Pancreas (tissue), 10 donors: ENCODE measurements around the gene EIF6. TPM values are rescaled to one million over a fixed set of nuclear protein-coding genes. Genes with fewer than 3 reads are reported as not detected.

Experiments used
- ATAC-seq, 4 donors: fragments of 200-7000 bp; cut with Tn5 transposase; one replicate each; pipeline versions ENCODE4 v1.8.0 to v1.9.1; 2020; ENCODE audit warnings: mild to moderate bottlenecking in 4 of 4, moderate library complexity in 4 of 4
- DNase-seq, 6 donors: peaks; one replicate each; pipeline ENCODE4 v3.0.0-alpha.2; 2020
- FAIRE-seq: peaks from 2 replicates; lab custom pipeline; 2012; peaks lifted over from hg19 to GRCh38; lab: Jason Lieb, UNC
- H3K27ac ChIP-seq, 4 donors: fragments of 200-600 bp; sonication (generic); 1 replicate in 3 of 4; 2 replicates in 1 of 4; pipeline versions ENCODE4 v1.5.0 to v1.8.0; 2020
- H3K27me3 ChIP-seq, 4 donors: fragments of 200-600 bp; one replicate each; pipeline ENCODE4 v1.8.0; 2021
- H3K36me3 ChIP-seq, 3 donors: fragments of 200-600 bp; sonication (generic) in 1 of 3; one replicate each; pipeline versions ENCODE4 v1.5.0 to v1.8.0; 2020 to 2021
- H3K4me1 ChIP-seq, 3 donors: fragments of 200-600 bp; one replicate each; pipeline ENCODE4 v1.8.0; 2021
- H3K4me3 ChIP-seq, 4 donors: fragments of 200-600 bp; sonication (generic) in 2 of 4; one replicate each; pipeline versions ENCODE4 v1.5.0 to v1.8.0; 2020 to 2021
- H3K9me3 ChIP-seq, 4 donors: fragments of 200-600 bp; one replicate each; pipeline ENCODE4 v1.8.0; 2021
- CTCF ChIP-seq, 4 donors: fragments of 200-600 bp; sonication (generic) in 3 of 4; IDR thresholded peaks; one replicate each; pipeline versions ENCODE4 v1.5.0 to v1.8.0; 2021; ENCODE audit warnings: antibody characterized with exemption in 4 of 4
- WGBS, 2 donors: extraction: QIAGEN DNeasy Blood & Tissue Kit; methylation state at CpG; one replicate each; pipeline ENCODE4 v1.1.7; 2013; 5-methylcytosine and 5-hydroxymethylcytosine counted together
- intact Hi-C, 3 donors: fragments of 100-400 bp; cut with DNase I; formaldehyde crosslinking; loops; one replicate each; pipeline versions ENCODE4 v1.11.1 to v1.14.2; 2022
- polyA plus RNA-seq, 2 donors: library from polyadenylated mRNA; stranded (reverse); fragments of 200-250 nt; gene quantifications; one replicate each; pipeline ENCODE4 v1.2.3, GENCODE V29; 2013
- total RNA-seq, 6 donors: library from RNA; stranded (reverse); fragmentation: NEBNext Ultra II Directional in 4 of 6; extraction: Animal tissue kit (Norgen Biotek cat#: 25700) in 4 of 6; gene quantifications; one replicate each; pipeline versions ENCODE4 v1.2.1 to v1.2.4, GENCODE V29; 2021 to 2023
- donor health status: healthy with polysubstance abuse.
- donor health status: DM: no; HTN: no; CAD: no; lungs with moderate emphysema.
- donor health status: DM: no; HTN: no; CAD: no.
- donor health status: control.
- donor health status: control.
- donor health status: Bipolar disorder and iron deficiency.
- donor health status: DM: yes; HTN: yes; CAD: no.
- donor health status: DM: no; HTN: no; CAD: no.
- donor health status: DM: no; HTN: no; CAD: no.
- donor health status: DM: yes; HTN: yes; CAD: no.

Gene EIF6
- total and polyA plus RNA-seq, 8 donors, result 30.6 to 79.4 (median 50.4) TPM

DNA sequence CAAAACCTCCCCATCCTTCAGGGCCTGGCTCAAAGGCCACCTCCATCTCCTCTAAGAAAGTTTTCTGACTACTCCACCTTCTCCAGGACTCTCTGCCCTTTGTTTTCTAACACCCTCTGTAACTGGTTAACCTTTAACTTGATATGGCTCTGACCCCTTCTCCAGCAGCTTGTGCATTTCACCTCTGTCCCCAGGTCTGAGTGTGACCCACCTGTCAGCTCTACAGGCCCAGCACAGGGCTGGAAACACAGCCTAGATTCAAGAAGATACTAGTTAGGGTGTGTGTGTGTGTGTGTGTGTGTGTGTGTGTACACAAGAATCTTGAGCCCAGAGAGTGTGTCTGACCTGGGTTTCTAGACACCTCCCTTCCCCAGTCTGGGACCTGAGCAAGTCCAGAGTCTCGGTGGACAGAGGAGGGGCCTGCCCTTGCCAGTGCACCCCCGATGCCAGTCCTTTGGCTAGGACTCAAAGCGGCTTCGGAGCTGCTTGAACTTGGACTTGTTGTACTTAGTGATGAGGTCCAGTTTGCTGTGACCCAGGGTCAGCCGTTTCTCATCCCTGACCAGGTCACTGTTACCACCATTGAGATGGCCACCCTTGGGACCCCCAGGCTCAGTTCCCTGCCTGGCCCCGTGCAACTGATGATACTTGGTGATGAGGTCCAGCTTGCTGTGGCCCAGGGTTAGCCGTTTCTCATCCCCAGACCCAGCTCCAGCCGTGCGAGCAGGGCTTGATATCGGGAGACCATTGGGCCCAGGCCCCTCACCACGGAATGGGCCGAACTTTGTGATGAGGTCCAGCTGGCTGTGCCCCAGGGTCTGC is 1.7 kb upstream of the EIF6 start:
- Histone ChIP-seq H3K9me3 (no peaks in the 10 kb centered on the region), H3K4me1 (peaks cover 0 to 11% (median 0%) of the 10 kb centered on the region in 3 donors), H3K36me3 (no peaks in the 10 kb centered on the region), H3K27me3 (no peaks in the 10 kb centered on the region), H3K27ac (no peak overlapping the region), H3K4me3 (no peak overlapping the region)
- DNase-seq, result peak in 1 of 6 donors; percentile 60
- ATAC-seq, result no peak
- WGBS, 2 donors, result 75 to 78% methylated on average over 12 of the region's 12 CpGs
- TF ChIP-seq CTCF (IDR thresholded peaks at IDR 0.05), result no peak
- no peak for FAIRE-seq
- intact Hi-C loops, result no loop called here

DNA sequence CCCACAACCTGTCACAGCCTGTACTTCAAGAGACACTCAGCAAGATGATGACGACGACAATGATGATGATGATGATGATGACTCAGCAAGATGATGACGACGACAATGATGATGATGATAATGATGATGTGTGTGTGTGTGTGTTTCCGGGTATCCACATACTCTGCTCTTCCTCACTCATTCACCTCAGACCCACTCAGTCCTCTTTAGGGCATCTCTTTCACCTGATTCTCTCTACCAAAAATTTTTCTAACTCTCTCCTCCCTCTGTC is 1.2 kb upstream of the EIF6 start:
- DNase-seq (no peak), ATAC-seq (no peak), FAIRE-seq (no peak)
- H3K27ac ChIP-seq, result no peak overlapping the region
- TF ChIP-seq CTCF (IDR thresholded peaks at IDR 0.05), result no peak
- H3K4me3 ChIP-seq, result no peak overlapping the region
- WGBS, 2 donors, result 70 to 79% methylated on average over 5 of the region's 5 CpGs
- H3K27me3 ChIP-seq, result no peaks in the 10 kb centered on the region
- H3K9me3 ChIP-seq, result no peaks in the 10 kb centered on the region
- intact Hi-C loops, result no loop called here
- H3K4me1 ChIP-seq, result peaks cover 0 to 11% (median 0%) of the 10 kb centered on the region in 3 donors
- H3K36me3 ChIP-seq, result no peaks in the 10 kb centered on the region

GRCh38 chr20:35284992-35285805 is 627 bp upstream of the EIF6 start:
- DNase-seq, result no peak
- 43 to 53% methylated on average over 19 of the region's 19 CpGs for WGBS, 2 donors

GRCh38 chr20:35283441-35284266 is 918 bp downstream of the EIF6 start:
- Histone ChIP-seq H3K36me3 (peaks cover 5 to 19% (median 17%) of the 10 kb centered on the region in 3 donors), H3K9me3 (no peaks in the 10 kb centered on the region), H3K27me3 (no peaks in the 10 kb centered on the region), H3K27ac (peak overlapping the region in 2 of 4 donors; percentile 31 to 71), H3K4me3 (peak overlapping the region; percentile 49 to 97 (median 90)), H3K4me1 (peaks cover 0 to 11% (median 0%) of the 10 kb centered on the region in 3 donors)
- FAIRE-seq, result no peak
- no peak for DNase-seq
- 14 to 17% methylated on average over 24 of the region's 24 CpGs for WGBS, 2 donors
- ATAC-seq, result peak in 1 of 4 donors; percentile 2
- intact Hi-C loops, result no loop called here
- no peak for TF ChIP-seq CTCF (IDR thresholded peaks at IDR 0.05)

More at GRCh38 chr20:35284992-35285805, 627 bp upstream of the EIF6 start:
- Histone ChIP-seq H3K9me3 (no peaks in the 10 kb centered on the region), H3K36me3 (peaks cover under 1 to 4% (median 4%) of the 10 kb centered on the region in 3 donors), H3K27ac (peak overlapping the region in 2 of 4 donors; percentile 66 to 71), H3K27me3 (no peaks in the 10 kb centered on the region), H3K4me1 (peaks cover 0 to 11% (median 0%) of the 10 kb centered on the region in 3 donors), H3K4me3 (peak overlapping the region; percentile 49 to 97 (median 90))
- intact Hi-C loops, result no loop called here
- peak in 3 of 4 donors; percentile 1 to 5 (median 5) for ATAC-seq
- TF ChIP-seq CTCF (IDR thresholded peaks at IDR 0.05), result no peak
- FAIRE-seq, result no peak
